ENCODE results near the gene ARID1B.

Gene ARID1B

DNA sequence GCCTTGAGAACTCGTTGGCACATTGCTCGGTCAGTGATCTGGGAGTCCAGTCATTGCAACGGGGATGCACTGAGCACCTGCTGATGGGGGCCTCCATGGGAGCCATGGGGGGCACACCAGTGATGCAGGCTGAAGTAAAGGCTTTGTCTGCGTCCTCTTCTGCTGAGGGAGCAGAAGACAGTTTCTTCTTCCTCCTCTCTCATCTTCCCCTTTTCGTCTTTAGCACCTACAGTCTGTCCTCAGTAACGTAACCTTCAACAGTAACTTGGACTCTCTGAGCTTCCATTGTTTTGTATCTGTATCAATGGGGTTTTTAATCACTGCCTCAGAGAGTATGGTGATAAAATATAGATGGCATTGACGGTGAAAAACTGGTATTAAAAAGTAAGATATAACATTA, 306.2 kb downstream of the ARID1B start:
- peaks cover 4 to 23% of the 10 kb centered on the region in 2 donors for H3K36me3 ChIP-seq (ENCODE audit: control insufficient read depth in 1 of 2, insufficient read depth in 2 of 2, low read length in 2 of 2)
- H3K9me3 ChIP-seq (ENCODE audit: control insufficient read depth in 1 of 2, low read length in 2 of 2) = no peaks in the 10 kb centered on the region
- H3K27me3 ChIP-seq (ENCODE audit: control insufficient read depth in 1 of 2, insufficient read depth in 2 of 2, low read length in 2 of 2) = no peaks in the 10 kb centered on the region
- H3K4me1 ChIP-seq (ENCODE audit: control insufficient read depth in 1 of 2, insufficient read depth in 2 of 2, low read length in 2 of 2) = no peaks in the 10 kb centered on the region
- no peak overlapping the region for H3K9ac ChIP-seq (ENCODE audit: low read depth in 1 of 2, low read length in 2 of 2)
- H3K4me3 ChIP-seq (ENCODE audit: low read depth in 1 of 2, low read length in 2 of 2) = no peak overlapping the region
- H3K27ac ChIP-seq (ENCODE audit: low read depth, low read length) = no peak overlapping the region

DNA sequence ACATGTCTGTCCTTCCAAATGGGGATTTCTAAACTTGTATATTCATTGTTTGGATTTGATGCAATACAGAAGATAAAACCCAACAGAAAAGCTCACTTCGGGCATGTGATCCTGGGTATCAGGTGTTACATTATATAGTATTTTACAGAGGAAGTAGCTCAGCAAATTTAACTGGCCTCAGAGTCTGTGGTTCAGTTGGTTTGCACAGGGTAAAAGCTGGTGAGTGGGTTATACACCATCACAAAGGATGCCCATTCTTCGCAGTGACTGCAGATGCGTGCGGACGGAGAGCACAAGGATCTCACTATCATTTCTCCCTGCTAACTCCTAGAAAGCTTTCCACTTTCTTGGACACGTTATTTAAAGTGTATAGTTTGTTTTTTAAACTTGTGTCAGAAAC, 309.5 kb downstream of the ARID1B start:
- Histone ChIP-seq H3K4me3 (ENCODE audit: low read depth in 1 of 2, low read length in 2 of 2) (no peak overlapping the region), H3K9ac (ENCODE audit: low read depth in 1 of 2, low read length in 2 of 2) (no peak overlapping the region), H3K4me1 (ENCODE audit: control insufficient read depth in 1 of 2, insufficient read depth in 2 of 2, low read length in 2 of 2) (no peaks in the 10 kb centered on the region), H3K27me3 (ENCODE audit: control insufficient read depth in 1 of 2, insufficient read depth in 2 of 2, low read length in 2 of 2) (no peaks in the 10 kb centered on the region), H3K9me3 (ENCODE audit: control insufficient read depth in 1 of 2, low read length in 2 of 2) (no peaks in the 10 kb centered on the region), H3K36me3 (ENCODE audit: control insufficient read depth in 1 of 2, insufficient read depth in 2 of 2, low read length in 2 of 2) (peaks cover 4 to 30% of the 10 kb centered on the region in 2 donors), H3K27ac (ENCODE audit: low read depth, low read length) (no peak overlapping the region)

DNA sequence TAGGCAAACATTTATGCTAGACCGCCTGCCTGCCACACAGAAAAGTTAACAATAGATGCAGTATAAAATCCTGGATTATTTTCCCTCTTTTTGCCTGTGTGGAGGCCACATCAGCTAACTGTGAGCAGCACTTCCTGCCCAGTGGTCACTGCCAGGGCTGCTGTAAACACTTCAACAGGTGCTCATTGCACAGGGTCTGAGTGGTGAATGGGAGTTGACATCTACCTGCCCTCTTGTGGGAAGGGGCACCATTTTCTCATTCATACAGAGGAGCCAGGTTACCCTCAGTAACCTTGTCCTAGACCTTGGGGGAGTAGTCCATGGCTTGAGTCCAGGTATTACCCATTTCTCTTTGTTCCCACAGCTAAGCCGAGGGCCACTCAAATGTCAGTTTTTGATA, 310.8 kb downstream of the ARID1B start:
- H3K4me1 ChIP-seq (ENCODE audit: control insufficient read depth in 1 of 2, insufficient read depth in 2 of 2, low read length in 2 of 2) = no peaks in the 10 kb centered on the region

DNA sequence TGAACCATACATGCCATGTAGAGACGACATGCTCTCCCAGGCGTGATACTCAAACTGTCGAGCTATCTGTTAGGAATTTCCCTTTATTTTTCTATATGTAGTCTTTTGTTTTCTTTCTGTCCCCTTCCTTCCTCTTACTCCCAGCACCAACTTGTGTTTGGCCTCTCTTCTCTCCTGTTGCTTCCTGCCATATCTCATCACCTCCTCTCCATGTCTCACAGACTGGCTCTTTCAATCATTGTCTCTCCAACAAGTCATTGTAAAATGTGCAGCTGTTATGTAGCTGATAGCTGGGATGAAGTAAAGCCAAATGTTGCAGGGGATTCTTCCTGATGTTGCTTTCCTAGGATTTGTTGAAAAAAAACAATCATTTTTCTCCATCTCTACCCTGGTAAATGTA, 311.7 kb downstream of the ARID1B start:
- H3K4me3 ChIP-seq (ENCODE audit: low read depth in 1 of 2, low read length in 2 of 2) = no peak overlapping the region
- no peak overlapping the region for H3K9ac ChIP-seq (ENCODE audit: low read depth in 1 of 2, low read length in 2 of 2)
- no peak overlapping the region for H3K27ac ChIP-seq (ENCODE audit: low read depth, low read length)
- no peaks in the 10 kb centered on the region for H3K9me3 ChIP-seq (ENCODE audit: control insufficient read depth in 1 of 2, low read length in 2 of 2)
- H3K4me1 ChIP-seq (ENCODE audit: control insufficient read depth in 1 of 2, insufficient read depth in 2 of 2, low read length in 2 of 2) = no peaks in the 10 kb centered on the region
- no peaks in the 10 kb centered on the region for H3K27me3 ChIP-seq (ENCODE audit: control insufficient read depth in 1 of 2, insufficient read depth in 2 of 2, low read length in 2 of 2)
- H3K36me3 ChIP-seq (ENCODE audit: control insufficient read depth in 1 of 2, insufficient read depth in 2 of 2, low read length in 2 of 2) = peaks cover 4 to 30% of the 10 kb centered on the region in 2 donors

More for the DNA sequence above, 310.8 kb downstream of the ARID1B start:
- Histone ChIP-seq H3K4me3 (ENCODE audit: low read depth in 1 of 2, low read length in 2 of 2) (no peak overlapping the region), H3K9me3 (ENCODE audit: control insufficient read depth in 1 of 2, low read length in 2 of 2) (no peaks in the 10 kb centered on the region), H3K27me3 (ENCODE audit: control insufficient read depth in 1 of 2, insufficient read depth in 2 of 2, low read length in 2 of 2) (no peaks in the 10 kb centered on the region), H3K9ac (ENCODE audit: low read depth in 1 of 2, low read length in 2 of 2) (no peak overlapping the region), H3K27ac (ENCODE audit: low read depth, low read length) (no peak overlapping the region), H3K36me3 (ENCODE audit: control insufficient read depth in 1 of 2, insufficient read depth in 2 of 2, low read length in 2 of 2) (peaks cover 4 to 30% of the 10 kb centered on the region in 2 donors)

DNA sequence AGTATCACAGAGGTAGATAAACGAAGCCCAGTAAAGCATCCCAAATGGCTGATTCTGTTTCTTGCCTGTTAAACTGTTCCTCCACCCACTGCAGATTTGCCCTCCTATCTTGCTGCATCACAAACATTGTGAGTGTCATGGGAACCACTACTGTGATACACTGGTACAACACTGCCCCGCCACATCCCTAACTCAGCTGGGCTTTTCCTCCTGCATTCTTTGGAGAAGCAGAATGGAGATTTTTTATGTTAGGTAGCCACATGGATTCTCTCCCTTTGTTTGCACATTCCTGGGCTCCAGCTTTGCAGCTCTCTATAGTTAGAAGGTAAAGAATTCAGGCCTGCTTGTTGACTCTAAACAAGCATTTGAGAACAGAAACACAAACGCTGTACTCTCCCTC, 312.1 kb downstream of the ARID1B start:
- Histone ChIP-seq H3K4me3 (ENCODE audit: low read depth in 1 of 2, low read length in 2 of 2) (no peak overlapping the region), H3K9me3 (ENCODE audit: control insufficient read depth in 1 of 2, low read length in 2 of 2) (no peaks in the 10 kb centered on the region), H3K27me3 (ENCODE audit: control insufficient read depth in 1 of 2, insufficient read depth in 2 of 2, low read length in 2 of 2) (no peaks in the 10 kb centered on the region), H3K4me1 (ENCODE audit: control insufficient read depth in 1 of 2, insufficient read depth in 2 of 2, low read length in 2 of 2) (no peaks in the 10 kb centered on the region), H3K9ac (ENCODE audit: low read depth in 1 of 2, low read length in 2 of 2) (no peak overlapping the region), H3K36me3 (ENCODE audit: control insufficient read depth in 1 of 2, insufficient read depth in 2 of 2, low read length in 2 of 2) (peaks cover 4 to 30% of the 10 kb centered on the region in 2 donors), H3K27ac (ENCODE audit: low read depth, low read length) (no peak overlapping the region)

DNA sequence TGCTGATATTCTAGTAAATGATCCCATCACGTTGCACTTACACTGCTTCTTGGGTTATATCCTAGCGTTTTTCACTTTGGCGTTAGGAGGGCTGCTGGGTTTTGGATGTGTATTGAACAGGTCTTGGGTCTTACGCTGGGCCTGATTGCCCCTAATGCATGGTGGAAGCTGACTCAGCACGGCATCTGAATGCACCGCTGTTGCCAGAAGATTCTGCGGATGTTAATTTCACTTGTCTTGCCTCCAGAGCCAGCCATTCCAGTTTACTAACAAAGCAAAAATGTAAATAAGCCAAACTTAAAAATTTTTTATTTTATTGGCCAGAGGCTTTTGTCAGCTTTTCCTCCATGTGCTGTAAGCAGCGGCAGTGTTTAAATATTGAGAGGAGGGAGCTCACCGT, 312.7 kb downstream of the ARID1B start:
- Histone ChIP-seq H3K9me3 (ENCODE audit: control insufficient read depth in 1 of 2, low read length in 2 of 2) (no peaks in the 10 kb centered on the region), H3K4me3 (ENCODE audit: low read depth in 1 of 2, low read length in 2 of 2) (no peak overlapping the region), H3K9ac (ENCODE audit: low read depth in 1 of 2, low read length in 2 of 2) (no peak overlapping the region), H3K27ac (ENCODE audit: low read depth, low read length) (no peak overlapping the region), H3K36me3 (ENCODE audit: control insufficient read depth in 1 of 2, insufficient read depth in 2 of 2, low read length in 2 of 2) (peaks cover 4 to 27% of the 10 kb centered on the region in 2 donors), H3K27me3 (ENCODE audit: control insufficient read depth in 1 of 2, insufficient read depth in 2 of 2, low read length in 2 of 2) (no peaks in the 10 kb centered on the region), H3K4me1 (ENCODE audit: control insufficient read depth in 1 of 2, insufficient read depth in 2 of 2, low read length in 2 of 2) (no peaks in the 10 kb centered on the region)

DNA sequence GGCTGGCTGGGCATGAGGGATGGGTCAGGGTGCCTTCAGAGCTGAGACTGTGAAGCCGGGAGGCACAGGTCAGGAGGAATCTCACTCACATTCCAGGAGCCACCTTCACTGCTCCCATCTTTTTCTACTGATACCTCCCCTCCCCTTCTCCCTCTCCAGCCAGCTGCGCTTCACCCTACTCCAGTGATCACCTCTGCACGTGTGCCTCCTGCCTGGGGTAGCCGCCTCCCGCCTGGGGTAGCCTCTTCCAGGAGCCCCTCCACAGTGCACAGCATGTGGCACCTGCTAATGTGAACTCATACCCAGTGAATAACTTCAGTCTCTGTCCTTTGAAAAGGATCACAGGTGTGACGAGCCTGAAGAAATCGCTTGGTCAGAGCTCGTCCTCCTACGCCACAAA, 313.6 kb downstream of the ARID1B start:
- no peak overlapping the region for H3K4me3 ChIP-seq (ENCODE audit: low read depth in 1 of 2, low read length in 2 of 2)
- no peaks in the 10 kb centered on the region for H3K9me3 ChIP-seq (ENCODE audit: control insufficient read depth in 1 of 2, low read length in 2 of 2)
- no peaks in the 10 kb centered on the region for H3K27me3 ChIP-seq (ENCODE audit: control insufficient read depth in 1 of 2, insufficient read depth in 2 of 2, low read length in 2 of 2)
- H3K9ac ChIP-seq (ENCODE audit: low read depth in 1 of 2, low read length in 2 of 2) = no peak overlapping the region
- H3K27ac ChIP-seq (ENCODE audit: low read depth, low read length) = no peak overlapping the region
- peaks cover 2 to 18% of the 10 kb centered on the region in 2 donors for H3K36me3 ChIP-seq (ENCODE audit: control insufficient read depth in 1 of 2, insufficient read depth in 2 of 2, low read length in 2 of 2)
- H3K4me1 ChIP-seq (ENCODE audit: control insufficient read depth in 1 of 2, insufficient read depth in 2 of 2, low read length in 2 of 2) = no peaks in the 10 kb centered on the region

DNA sequence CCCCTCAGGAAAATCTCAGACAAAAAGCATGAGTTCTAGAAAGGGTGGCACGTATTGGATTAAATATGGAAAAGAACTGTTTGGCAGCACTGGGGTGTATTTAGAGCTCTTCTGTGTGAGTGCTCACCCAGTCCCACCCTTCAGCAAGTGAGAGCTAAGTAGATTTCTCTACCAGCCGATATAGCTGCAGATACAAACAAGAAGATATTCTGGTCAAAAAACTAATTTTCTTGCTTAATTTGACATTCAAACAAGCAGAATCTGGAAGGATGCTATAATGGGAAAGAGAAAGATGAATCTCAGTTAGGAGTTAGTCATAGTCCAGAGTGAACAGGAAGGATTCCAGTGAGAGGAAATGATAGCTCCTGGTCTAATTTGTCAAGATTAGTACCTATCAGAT, 314.1 kb downstream of the ARID1B start:
- H3K36me3 ChIP-seq (ENCODE audit: control insufficient read depth in 1 of 2, insufficient read depth in 2 of 2, low read length in 2 of 2) = peaks cover 2 to 18% of the 10 kb centered on the region in 2 donors
- H3K27me3 ChIP-seq (ENCODE audit: control insufficient read depth in 1 of 2, insufficient read depth in 2 of 2, low read length in 2 of 2) = no peaks in the 10 kb centered on the region
- H3K9ac ChIP-seq (ENCODE audit: low read depth in 1 of 2, low read length in 2 of 2) = no peak overlapping the region
- no peaks in the 10 kb centered on the region for H3K4me1 ChIP-seq (ENCODE audit: control insufficient read depth in 1 of 2, insufficient read depth in 2 of 2, low read length in 2 of 2)
- H3K9me3 ChIP-seq (ENCODE audit: control insufficient read depth in 1 of 2, low read length in 2 of 2) = no peaks in the 10 kb centered on the region
- H3K4me3 ChIP-seq (ENCODE audit: low read depth in 1 of 2, low read length in 2 of 2) = no peak overlapping the region
- no peak overlapping the region for H3K27ac ChIP-seq (ENCODE audit: low read depth, low read length)

DNA sequence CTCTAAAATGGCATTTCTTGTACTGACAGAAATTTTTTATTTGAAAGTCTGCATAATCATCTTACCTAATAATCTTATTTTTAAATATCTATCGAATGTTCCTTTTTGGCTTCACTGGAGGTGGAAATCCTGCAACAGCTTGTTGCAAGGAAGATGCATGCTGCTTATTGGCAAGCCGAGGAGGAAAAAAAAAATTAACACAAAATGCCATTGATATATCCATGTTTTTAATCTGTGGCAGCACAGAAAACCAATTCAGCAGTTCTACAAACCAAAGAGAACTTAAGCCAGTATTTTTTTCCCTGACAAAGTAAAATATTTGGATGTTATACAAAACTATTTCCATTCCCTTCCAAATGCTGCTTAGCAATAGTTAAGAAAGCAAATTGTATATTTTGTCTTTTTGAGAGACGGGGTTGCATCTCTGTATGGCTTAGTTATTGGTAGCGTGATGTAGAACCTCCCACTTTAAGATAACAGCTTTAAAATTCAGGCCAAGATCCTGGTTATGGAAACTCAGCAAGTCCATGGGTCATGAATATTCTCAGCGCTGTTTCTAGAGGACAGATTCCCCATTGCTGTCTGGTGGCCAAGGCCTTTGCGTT, 314.8 kb downstream of the ARID1B start:
- H3K4me1 ChIP-seq (ENCODE audit: control insufficient read depth in 1 of 2, insufficient read depth in 2 of 2, low read length in 2 of 2) = peaks cover 0 to 5% of the 10 kb centered on the region in 2 donors
- H3K36me3 ChIP-seq (ENCODE audit: control insufficient read depth in 1 of 2, insufficient read depth in 2 of 2, low read length in 2 of 2) = peaks cover 0 to 13% of the 10 kb centered on the region in 2 donors
- H3K9ac ChIP-seq (ENCODE audit: low read depth in 1 of 2, low read length in 2 of 2) = no peak overlapping the region
- no peak overlapping the region for H3K4me3 ChIP-seq (ENCODE audit: low read depth in 1 of 2, low read length in 2 of 2)
- H3K27ac ChIP-seq (ENCODE audit: low read depth, low read length) = no peak overlapping the region
- no peaks in the 10 kb centered on the region for H3K9me3 ChIP-seq (ENCODE audit: control insufficient read depth in 1 of 2, low read length in 2 of 2)
- H3K27me3 ChIP-seq (ENCODE audit: control insufficient read depth in 1 of 2, insufficient read depth in 2 of 2, low read length in 2 of 2) = no peaks in the 10 kb centered on the region

DNA sequence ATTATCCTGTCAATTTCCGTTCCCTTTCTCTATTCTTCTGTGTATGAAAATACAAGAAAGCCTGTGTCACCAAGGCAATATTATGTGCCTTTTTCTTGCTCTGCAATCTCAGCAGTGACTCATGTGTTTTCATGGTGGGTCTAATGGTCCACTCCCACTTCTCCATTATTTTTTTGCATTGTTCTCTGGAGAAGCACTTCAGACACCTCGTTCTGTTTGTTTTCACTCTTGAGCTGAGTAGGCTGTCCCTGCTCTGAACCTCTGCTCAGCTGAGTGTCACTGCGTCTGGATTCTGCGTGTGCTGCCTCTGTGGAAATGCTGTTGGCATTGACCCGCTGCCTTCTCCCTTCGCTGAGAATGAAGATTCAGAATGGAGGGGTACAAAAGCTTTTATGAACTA, 315.6 kb downstream of the ARID1B start:
- no peaks in the 10 kb centered on the region for H3K27me3 ChIP-seq (ENCODE audit: control insufficient read depth in 1 of 2, insufficient read depth in 2 of 2, low read length in 2 of 2)
- no peak overlapping the region for H3K27ac ChIP-seq (ENCODE audit: low read depth, low read length)
- H3K9ac ChIP-seq (ENCODE audit: low read depth in 1 of 2, low read length in 2 of 2) = no peak overlapping the region
- no peaks in the 10 kb centered on the region for H3K9me3 ChIP-seq (ENCODE audit: control insufficient read depth in 1 of 2, low read length in 2 of 2)
- H3K4me1 ChIP-seq (ENCODE audit: control insufficient read depth in 1 of 2, insufficient read depth in 2 of 2, low read length in 2 of 2) = peaks cover 0 to 5% of the 10 kb centered on the region in 2 donors
- peaks cover 0 to 7% of the 10 kb centered on the region in 2 donors for H3K36me3 ChIP-seq (ENCODE audit: control insufficient read depth in 1 of 2, insufficient read depth in 2 of 2, low read length in 2 of 2)
- H3K4me3 ChIP-seq (ENCODE audit: low read depth in 1 of 2, low read length in 2 of 2) = no peak overlapping the region

DNA sequence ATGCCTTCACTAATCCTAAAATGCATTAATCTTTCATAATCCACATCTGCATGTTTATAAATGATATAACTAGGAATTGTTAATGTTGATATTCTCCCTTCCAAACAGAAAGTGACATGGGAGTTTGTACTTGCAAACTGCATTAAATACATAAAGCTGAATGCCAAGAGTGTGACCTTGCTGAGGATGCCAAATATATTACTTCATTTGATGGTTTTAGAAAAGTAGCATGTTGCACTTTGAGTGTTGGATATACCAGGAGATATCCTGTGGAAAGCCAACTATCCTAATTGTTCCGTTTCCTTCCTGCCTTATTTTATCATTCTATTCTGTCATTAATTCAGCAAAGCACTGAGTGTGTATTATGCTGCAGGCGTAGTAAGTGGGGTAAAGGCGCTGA, 316.4 kb downstream of the ARID1B start:
- peaks cover 0 to 7% of the 10 kb centered on the region in 2 donors for H3K36me3 ChIP-seq (ENCODE audit: control insufficient read depth in 1 of 2, insufficient read depth in 2 of 2, low read length in 2 of 2)
- H3K9me3 ChIP-seq (ENCODE audit: control insufficient read depth in 1 of 2, low read length in 2 of 2) = no peaks in the 10 kb centered on the region
- H3K27me3 ChIP-seq (ENCODE audit: control insufficient read depth in 1 of 2, insufficient read depth in 2 of 2, low read length in 2 of 2) = no peaks in the 10 kb centered on the region
- no peak overlapping the region for H3K27ac ChIP-seq (ENCODE audit: low read depth, low read length)
- peaks cover 0 to 5% of the 10 kb centered on the region in 2 donors for H3K4me1 ChIP-seq (ENCODE audit: control insufficient read depth in 1 of 2, insufficient read depth in 2 of 2, low read length in 2 of 2)
- no peak overlapping the region for H3K4me3 ChIP-seq (ENCODE audit: low read depth in 1 of 2, low read length in 2 of 2)
- no peak overlapping the region for H3K9ac ChIP-seq (ENCODE audit: low read depth in 1 of 2, low read length in 2 of 2)
